ENCODE data around the gene TMEM109. TPM values are rescaled to one million over a fixed set of nuclear protein-coding genes. Genes with fewer than 3 reads are reported as not detected.
"Not testable (repeated sequence)": the region's sequence is repeated elsewhere in the genome, so short reads cannot be mapped to it uniquely, and the experiment has no call there.

TMEM109 gene
- polyA plus RNA-seq, 1 donor from 2014 or later = 259 TPM

- Mint-ChIP-seq H3K4me3 (peak overlapping the region in 1 of 4 donors; percentile 64), H3K4me1 (peaks cover 6 to 18% (median 7%) of the 10 kb centered on the region in 3 donors), H3K27ac (no peak overlapping the region), H3K27me3 (no peaks in the 10 kb centered on the region), H3K36me3 (peaks cover 14% of the 10 kb centered on the region), H3K9me3 (no peaks in the 10 kb centered on the region)
These were observed 14.7 kb upstream of the TMEM109 start for GRCh38 chr11:60899046-60899936.

- Mint-ChIP-seq H3K9me3 (no peaks in the 10 kb centered on the region), H3K4me3 (peak overlapping the region in 1 of 4 donors; percentile 31), H3K27me3 (no peaks in the 10 kb centered on the region), H3K27ac (no peak overlapping the region), H3K36me3 (peaks cover 12% of the 10 kb centered on the region), H3K4me1 (peaks cover 7 to 20% (median 13%) of the 10 kb centered on the region in 3 donors)
These were observed 14.0 kb upstream of the TMEM109 start for GRCh38 chr11:60899977-60900376.

- Mint-ChIP-seq H3K9me3 (no peaks in the 10 kb centered on the region), H3K27ac (no peak overlapping the region), H3K4me3 (peak overlapping the region in 1 of 4 donors; percentile 31), H3K27me3 (no peaks in the 10 kb centered on the region), H3K36me3 (peaks cover 12% of the 10 kb centered on the region), H3K4me1 (peaks cover 14 to 26% (median 20%) of the 10 kb centered on the region in 3 donors)
These were observed 13.1 kb upstream of the TMEM109 start for GRCh38 chr11:60900673-60901404.

- no peaks in the 10 kb centered on the region for H3K27me3 Mint-ChIP-seq
- peaks cover 7% of the 10 kb centered on the region for H3K36me3 Mint-ChIP-seq
- H3K27ac Mint-ChIP-seq = peak overlapping the region in 1 of 3 donors; percentile 78
- H3K9me3 Mint-ChIP-seq = no peaks in the 10 kb centered on the region
- H3K4me1 Mint-ChIP-seq = peaks cover 19 to 33% (median 29%) of the 10 kb centered on the region in 3 donors
- H3K4me3 Mint-ChIP-seq = peak overlapping the region in 1 of 4 donors; percentile 66
These were observed 11.3 kb upstream of the TMEM109 start for GRCh38 chr11:60902625-60903024.

- Mint-ChIP-seq H3K9me3 (peaks cover 0 to 4% (median 0%) of the 10 kb centered on the region in 3 donors), H3K27ac (peak overlapping the region in 2 of 3 donors; percentile 91 to 96), H3K4me3 (peak overlapping the region; percentile 93 to 97 (median 94)), H3K4me1 (peaks cover 31 to 45% (median 43%) of the 10 kb centered on the region in 3 donors), H3K27me3 (peaks cover 2% of the 10 kb centered on the region), H3K36me3 (no peaks in the 10 kb centered on the region)
These were observed 8.9 kb upstream of the TMEM109 start for GRCh38 chr11:60905047-60905446.

- peak overlapping the region; percentile 93 to 97 (median 94) for H3K4me3 Mint-ChIP-seq
- peak overlapping the region in 2 of 3 donors; percentile 83 to 96 for H3K27ac Mint-ChIP-seq
- peaks cover 2% of the 10 kb centered on the region for H3K27me3 Mint-ChIP-seq
- no peaks in the 10 kb centered on the region for H3K36me3 Mint-ChIP-seq
- peaks cover 0 to 4% (median 0%) of the 10 kb centered on the region in 3 donors for H3K9me3 Mint-ChIP-seq
- peaks cover 36 to 51% (median 49%) of the 10 kb centered on the region in 3 donors for H3K4me1 Mint-ChIP-seq
These were observed 8.3 kb upstream of the TMEM109 start for GRCh38 chr11:60905551-60906113.

- Mint-ChIP-seq H3K27ac (peak within 1 kb of the TSS; percentile 96 to 99 (median 97)), H3K36me3 (no peaks in the 10 kb centered on the region), H3K4me3 (peak within 1 kb of the TSS; percentile 93 to 97 (median 94)), H3K27me3 (peaks cover 2% of the 10 kb centered on the region), H3K4me1 (peaks cover 42 to 55% (median 55%) of the 10 kb centered on the region in 3 donors), H3K9me3 (peaks cover 0 to 4% (median 0%) of the 10 kb centered on the region in 3 donors)
These were observed 7.6 kb upstream of the TMEM109 start, which contains the start of gene PRPF19 for GRCh38 chr11:60906132-60906972. PRPF19 (minus strand) TSS chr11:60906585; CDS start chr11:60906382, 203 bp downstream.

- peaks cover 44 to 67% (median 58%) of the 10 kb centered on the region in 3 donors for H3K4me1 Mint-ChIP-seq
- H3K4me3 Mint-ChIP-seq = peak overlapping the region in 1 of 4 donors; percentile 93
These were observed 5.2 kb upstream of the TMEM109 start for GRCh38 chr11:60908803-60909202.

GRCh38 chr11:60909680-60910280 is 4.2 kb upstream of the TMEM109 start:
- H3K27ac Mint-ChIP-seq = peak overlapping the region in 2 of 3 donors; percentile 56 to 88
- peak overlapping the region in 3 of 4 donors; percentile 63 to 93 (median 79) for H3K4me3 Mint-ChIP-seq
- H3K36me3 Mint-ChIP-seq, H3K9me3 Mint-ChIP-seq, H3K27me3 Mint-ChIP-seq: not testable (repeated sequence)
- H3K4me1 Mint-ChIP-seq = peaks cover 37 to 59% (median 54%) of the 10 kb centered on the region in 3 donors

More at GRCh38 chr11:60908803-60909202, 5.2 kb upstream of the TMEM109 start:
- H3K9me3 Mint-ChIP-seq = peaks cover 0 to 4% (median 0%) of the 10 kb centered on the region in 3 donors
- H3K36me3 Mint-ChIP-seq = no peaks in the 10 kb centered on the region
- H3K27ac Mint-ChIP-seq = peak overlapping the region; percentile 63 to 96 (median 69)
- H3K27me3 Mint-ChIP-seq = peaks cover 2% of the 10 kb centered on the region

GRCh38 chr11:60910281-60910687 is 3.7 kb upstream of the TMEM109 start:
- Mint-ChIP-seq H3K36me3 (no peaks in the 10 kb centered on the region), H3K9me3 (peaks cover 0 to 4% (median 0%) of the 10 kb centered on the region in 3 donors), H3K4me1 (peaks cover 34 to 58% (median 55%) of the 10 kb centered on the region in 3 donors), H3K27me3 (peaks cover 2% of the 10 kb centered on the region), H3K4me3 (peak overlapping the region in 3 of 4 donors; percentile 40 to 93 (median 79)), H3K27ac (peak overlapping the region in 2 of 3 donors; percentile 56 to 88)

GRCh38 chr11:60910711-60911380 is 3.1 kb upstream of the TMEM109 start:
- Mint-ChIP-seq H3K27me3 (peaks cover 2% of the 10 kb centered on the region), H3K4me3 (peak overlapping the region in 3 of 4 donors; percentile 50 to 93 (median 61)), H3K27ac (peak overlapping the region in 2 of 3 donors; percentile 56 to 88), H3K9me3 (peaks cover 0 to 4% (median 0%) of the 10 kb centered on the region in 3 donors), H3K4me1 (peaks cover 33 to 60% (median 58%) of the 10 kb centered on the region in 3 donors), H3K36me3 (no peaks in the 10 kb centered on the region)

- Mint-ChIP-seq H3K4me3 (peak overlapping the region in 2 of 4 donors; percentile 5 to 56), H3K4me1 (peaks cover 38 to 65% (median 52%) of the 10 kb centered on the region in 3 donors), H3K27ac (peak overlapping the region in 2 of 3 donors; percentile 62 to 84), H3K9me3 (peaks cover 0 to 4% (median 0%) of the 10 kb centered on the region in 3 donors), H3K27me3 (peaks cover 2% of the 10 kb centered on the region), H3K36me3 (no peaks in the 10 kb centered on the region)
These were observed 1.6 kb upstream of the TMEM109 start for GRCh38 chr11:60912223-60912850.
